GM12878 (cell line): Measurements from ENCODE around the gene POLR2L. TPM values are rescaled to one million over a fixed set of nuclear protein-coding genes. Genes with fewer than 3 reads are reported as not detected.

Experiments used
- ATAC-seq: fragments of 200-7000 bp; cut with Tn5 transposase; 3 replicates; pipeline ENCODE4 v1.9.1; 2020; ENCODE audit warnings: mild to moderate bottlenecking, moderate library complexity
- BruUV-seq: library from RNA; stranded (reverse); fragments of 400-500 nt; replicated peaks from 2 replicates; lab custom pipeline; 2021; lab: Mats Ljungman, UMichigan
- CTCF ChIA-PET: fragments of 300-600 bp; sonication (Branson Sonifier 250); formaldehyde crosslinking; extraction: SDS; loops from one replicate; lab custom pipeline; 2021; ENCODE audit warnings: inconsistent platforms; lab: Yijun Ruan, JAX
- POLR2A ChIA-PET: fragments of 350-600 bp; formaldehyde crosslinking; extraction: SDS; loops from one replicate; lab custom pipeline; 2021; ENCODE audit warnings: inconsistent platforms; lab: Charles Lee
- RAD21 ChIA-PET: fragments of 300-600 bp; sonication (Branson Sonifier 250); formaldehyde crosslinking; loops from one replicate; lab custom pipeline; 2023; ENCODE audit warnings: antibody characterized with exemption; ENCODE audit not compliant: unreplicated experiment; lab: Charles Lee
- SMC1A ChIA-PET: fragments of 300-600 bp; sonication (Branson Sonifier 250); formaldehyde crosslinking; loops from one replicate; lab custom pipeline; 2023; ENCODE audit not compliant: unreplicated experiment, uncharacterized antibody; lab: Charles Lee
- DNase-seq: peaks from one replicate; pipeline ENCODE4 v3.0.0-alpha.2; 2011; ENCODE audit warnings: low read depth, low spot score
- FAIRE-seq: peaks from 3 replicates; lab custom pipeline; 2011; peaks lifted over from hg19 to GRCh38; lab: Jason Lieb, UNC
- H2AFZ ChIP-seq: 2 replicates; pipeline ENCODE4 v1.6.0; 2011; ENCODE audit warnings: low read depth, low read length, control low read depth; ENCODE audit not compliant: control insufficient read depth
- H3K27ac ChIP-seq: 2 replicates; pipeline ENCODE4 v1.5.1; 2011; ENCODE audit warnings: control low read depth; ENCODE audit not compliant: control insufficient read depth, insufficient read depth
- H3K27me3 ChIP-seq, 2 experiments: replicated peaks in 1 of 2; 2 replicates each; pipeline versions ENCODE4 v1.6.0 to v1.6.1; 2011; ENCODE audit warnings: low read length in 1 of 2; ENCODE audit not compliant: control insufficient read depth in 2 of 2, insufficient read depth in 2 of 2
- H3K36me3 ChIP-seq, 2 experiments: 2 replicates each; pipeline ENCODE4 v1.5.1; 2011; ENCODE audit warnings: low read length in 1 of 2; ENCODE audit not compliant: control insufficient read depth in 2 of 2, insufficient read depth in 2 of 2
- H3K4me1 ChIP-seq: 2 replicates; pipeline ENCODE4 v1.6.1; 2011; ENCODE audit warnings: mild to moderate bottlenecking, low read length, moderate library complexity, mixed read lengths; ENCODE audit not compliant: control insufficient read depth, insufficient read depth
- H3K4me2 ChIP-seq: 2 replicates; pipeline ENCODE4 v1.6.0; 2011; ENCODE audit warnings: control low read depth; ENCODE audit not compliant: control insufficient read depth, insufficient read depth
- H3K4me3 ChIP-seq: fragments of 200-600 bp; sonication (generic); 2 replicates; pipeline ENCODE4 v1.5.1; 2016
- H3K79me2 ChIP-seq: 2 replicates; pipeline ENCODE4 v1.6.0; 2011; ENCODE audit warnings: low read length; ENCODE audit not compliant: control insufficient read depth, insufficient read depth
- H3K9ac ChIP-seq: 2 replicates; pipeline ENCODE4 v1.8.0; 2011; ENCODE audit warnings: low read length, control low read depth, mixed read lengths; ENCODE audit not compliant: control insufficient read depth, insufficient read depth
- H3K9me3 ChIP-seq: replicated peaks from 3 replicates; pipeline ENCODE4 v1.5.1; 2011; ENCODE audit warnings: mild to moderate bottlenecking, low read length; ENCODE audit not compliant: control insufficient read depth, insufficient read depth
- H4K20me1 ChIP-seq: 2 replicates; pipeline ENCODE4 v1.6.0; 2011; ENCODE audit not compliant: control insufficient read depth, insufficient read depth
- CEBPB ChIP-seq, 2 experiments: fragments of 150-350 bp in 1 of 2; IDR thresholded peaks; 2 replicates each; pipeline ENCODE4 v1.6.1; 2012 to 2014; ENCODE audit warnings: low read depth in 2 of 2, low read length in 2 of 2, borderline replicate concordance in 1 of 2, inconsistent platforms in 1 of 2
- CHD2 ChIP-seq: IDR thresholded peaks from 2 replicates; pipeline ENCODE4 v1.6.1; 2011; ENCODE audit warnings: low read depth, low read length, improper control_type of control experiment, borderline replicate concordance
- EED ChIP-seq: sonication (generic); IDR thresholded peaks from 2 replicates; pipeline ENCODE4 v1.6.1; 2016; ENCODE audit warnings: antibody characterized with exemption, low read depth
- HDAC6 ChIP-seq: fragments of 200-600 bp; sonication (generic); IDR thresholded peaks from one replicate; pipeline ENCODE4 v1.8.0; 2017; ENCODE audit warnings: antibody characterized with exemption; ENCODE audit not compliant: unreplicated experiment
- HSF1 ChIP-seq: fragments of 150-350 bp; IDR thresholded peaks from 2 replicates; pipeline ENCODE4 v1.6.1; 2014; ENCODE audit warnings: mild to moderate bottlenecking, low read depth, low read length
- IKZF1 ChIP-seq: fragments of 450-650 bp; conservative IDR thresholded peaks from 2 replicates; pipeline ENCODE4 v1.6.1; 2017; ENCODE audit warnings: antibody characterized with exemption, mild to moderate bottlenecking
- IKZF2 ChIP-seq, 2 experiments: fragments of 450-650 bp; IDR thresholded peaks; 2 replicates each; pipeline ENCODE4 v1.6.1; 2017; ENCODE audit warnings: mild to moderate bottlenecking in 2 of 2, moderate library complexity in 2 of 2
- MAX ChIP-seq: IDR thresholded peaks from 2 replicates; pipeline ENCODE4 v1.6.1; 2012; ENCODE audit warnings: low read depth, low read length, improper control_type of control experiment
- MYC ChIP-seq: IDR thresholded peaks from 2 replicates; pipeline ENCODE4 v1.6.1; 2011; ENCODE audit warnings: mild to moderate bottlenecking, low read length, moderate library complexity, inconsistent platforms; ENCODE audit not compliant: insufficient read depth, insufficient replicate concordance, insufficient read length, severe bottlenecking
- PKNOX1 ChIP-seq: fragments of 450-650 bp; IDR thresholded peaks from 2 replicates; pipeline ENCODE4 v1.6.1; 2016; ENCODE audit warnings: mild to moderate bottlenecking
- POLR2A ChIP-seq: IDR thresholded peaks from 2 replicates; pipeline ENCODE4 v1.6.1; 2011; ENCODE audit warnings: low read depth, mild to moderate bottlenecking, low read length
- SREBF2 ChIP-seq: IDR thresholded peaks from 2 replicates; pipeline ENCODE4 v1.6.1; 2012; ENCODE audit warnings: mild to moderate bottlenecking, low read length
- ZNF207 ChIP-seq: fragments of 450-650 bp; IDR thresholded peaks from 2 replicates; pipeline ENCODE4 v1.6.1; 2014; ENCODE audit warnings: antibody characterized with exemption, mild to moderate bottlenecking, borderline replicate concordance
- WGBS: methylation state at CpG from one replicate; pipeline ENCODE4 v1.1.6; 2016; ENCODE audit warnings: low lambda C conversion rate; ENCODE audit not compliant: insufficient replicate concordance, insufficient coverage; ENCODE audit errors: missing lambda C conversion rate; 5-methylcytosine and 5-hydroxymethylcytosine counted together
- in situ Hi-C: fragments of 300-500 bp; cut with MboI; formaldehyde crosslinking; loops from 9 replicates; pipeline ENCODE4 v1.14.3; 2018; ENCODE audit warnings: mixed read lengths
- intact Hi-C: fragments of 100-400 bp; cut with micrococcal nuclease; formaldehyde crosslinking; loops from one replicate; pipeline ENCODE4 v1.14.2; 2022; ENCODE audit not compliant: unreplicated experiment
- polyA plus RNA-seq, 11 experiments: library from polyadenylated mRNA; depleted of rRNA in 4 of 11; unstranded in 6 of 11; stranded (reverse) in 5 of 11; fragments of >200 nt; fragmentation: Nextera tagmentation in 4 of 11; fragmentation: Illumina TruSeq in 1 of 11; extraction: Ambion mirVana in 4 of 11; extraction: Trizol in 1 of 11; gene quantifications; 1 replicate in 1 of 11; 2 replicates in 10 of 11; pipeline versions ENCODE4 v1.2.1 to v1.2.3, GENCODE V29; 2011 to 2016; ENCODE audit warnings: inconsistent platforms in 2 of 11, missing spikeins in 2 of 11, low read depth in 1 of 11
- total RNA-seq, 4 experiments: library from RNA; depleted of rRNA in 3 of 4; stranded (reverse); fragments of >200 nt in 3 of 4; fragmentation: Illumina TruSeq in 1 of 4; extraction: Trizol in 1 of 4; gene quantifications; 2 replicates each; pipeline versions ENCODE4 v1.2.1 to v1.2.3, GENCODE V29; 2013 to 2021

POLR2L gene
- total and polyA plus RNA-seq, 10 of the 15 experiments (the other 5 are each of a cell fraction or from before 2014, with no cell fraction given): 23.1 to 497 (median 125) TPM

GRCh38 chr11:827897-828192 is 14.5 kb downstream of the POLR2L start, which contains the start of gene CRACR2B:
Gene CRACR2B, plus strand, starts transcription at chr11:827919. Its CDS starts 689 bp downstream, at chr11:828608.
- in situ Hi-C loops: no loop called here

GRCh38 chr11:827146-827896 is 15.0 kb downstream of the POLR2L start:
- ATAC-seq: peak; percentile 66
- Histone ChIP-seq H3K27ac (peak overlapping the region; percentile 75), H3K4me2 (peak overlapping the region; percentile 100), H3K9ac (peak overlapping the region; percentile 77), H3K4me1 (peaks cover 34% of the 10 kb centered on the region), H3K36me3 (no peaks in the 10 kb centered on the region; a peak in 2 of 4 replicates), H3K79me2 (no peaks in the 10 kb centered on the region), H3K9me3 (no peaks in the 10 kb centered on the region), H2AFZ (peak overlapping the region; percentile 73), H3K27me3 (no peaks in the 10 kb centered on the region; a peak in 3 of 4 replicates), H3K4me3 (peak overlapping the region; percentile 93), H4K20me1 (no peaks in the 10 kb centered on the region)
- no peak for DNase-seq
- CTCF ChIA-PET: no interaction called here
- WGBS: under 1% methylated on average over 54 of the region's 66 CpGs
- SMC1A ChIA-PET: interaction anchor here (0.5 kb wide), 1 partner anchor 177 kb away, joined by 3 read pairs; no protein-coding TSS in a partner anchor
- in situ Hi-C loops (no loop called here), intact Hi-C loops (no loop called here)
- RAD21 ChIA-PET: no interaction called here
- BruUV-seq: no TSS peak
- POLR2A ChIA-PET: interaction anchor here (1.2 to 5.2 kb wide), 2 partner anchors 8 to 13 kb away, joined by 3 to 33 read pairs; partner anchors contain the start of gene PNPLA2
- FAIRE-seq: no peak
- TF ChIP-seq HSF1: no peak
- no peak for TF ChIP-seq CEBPB (IDR thresholded peaks at IDR 0.05; ENCODE audit: borderline replicate concordance in 1 of 2, low read depth in 2 of 2, low read length in 2 of 2)
- peak; percentile 70 for TF ChIP-seq IKZF1
- peak; percentile 24; the same call in 1 of the 2 replicates for TF ChIP-seq EED
- TF ChIP-seq CHD2: 0 out of 2 replicates have a peak, but pooled peaks have one; percentile 63
- peak; percentile 45 to 49; a peak in 3 of 4 replicates for TF ChIP-seq IKZF2 (IDR thresholded peaks at IDR 0.05)
- TF ChIP-seq ZNF207: 0 out of 2 replicates have a peak, but pooled peaks have one; percentile 52
- no peak for TF ChIP-seq MAX
- peak; percentile 52 for TF ChIP-seq MYC
- no peak; the same call in 1 of the 2 replicates for TF ChIP-seq PKNOX1
- TF ChIP-seq HDAC6: peak; percentile 24
- peak; percentile 74 for TF ChIP-seq POLR2A

More at GRCh38 chr11:827897-828192, 14.5 kb downstream of the POLR2L start, which contains the start of gene CRACR2B:
- WGBS: 20% methylated on average over 5 of the region's 5 CpGs
- ChIA-PET SMC1A (interaction anchor here (0.5 kb wide), 1 partner anchor 176 kb away, joined by 3 read pairs; no protein-coding TSS in a partner anchor), POLR2A (interaction anchor here (1.2 to 5.2 kb wide), 4 partner anchors 9 to 18 kb away, joined by 3 to 33 read pairs (median 12); partner anchors contain the start of genes PNPLA2, POLR2L, RPLP2 and TSPAN4), CTCF (no interaction called here)
- H3K27me3 ChIP-seq: no peaks in the 10 kb centered on the region; a peak in 3 of 4 replicates
- peak within 1 kb of the TSS; percentile 75 for H3K27ac ChIP-seq
- no peaks in the 10 kb centered on the region for H3K79me2 ChIP-seq
- DNase-seq (no peak), ATAC-seq (peak; percentile 38)
- H2AFZ ChIP-seq: peak within 1 kb of the TSS; percentile 73
- intact Hi-C loops: no loop called here
- no peaks in the 10 kb centered on the region for H4K20me1 ChIP-seq
- no peaks in the 10 kb centered on the region; a peak in 2 of 4 replicates for H3K36me3 ChIP-seq
- no peaks in the 10 kb centered on the region for H3K9me3 ChIP-seq
- peaks cover 36% of the 10 kb centered on the region for H3K4me1 ChIP-seq
- peak within 1 kb of the TSS; percentile 77 for H3K9ac ChIP-seq
- H3K4me3 ChIP-seq: peak within 1 kb of the TSS; percentile 93
- H3K4me2 ChIP-seq: peak within 1 kb of the TSS; percentile 100
- no peak for TF ChIP-seq SREBF2
- no peak for TF ChIP-seq IKZF1
- TF ChIP-seq, all 136 proteins: peak for 0
- no TSS peak for BruUV-seq
- no peak for FAIRE-seq
- RAD21 ChIA-PET: no interaction called here
